ENCODE data around the gene STARD3NL.
"Not testable (repeated sequence)": the region's sequence is repeated elsewhere in the genome, so short reads cannot be mapped to it uniquely, and the experiment has no call there.

DNA sequence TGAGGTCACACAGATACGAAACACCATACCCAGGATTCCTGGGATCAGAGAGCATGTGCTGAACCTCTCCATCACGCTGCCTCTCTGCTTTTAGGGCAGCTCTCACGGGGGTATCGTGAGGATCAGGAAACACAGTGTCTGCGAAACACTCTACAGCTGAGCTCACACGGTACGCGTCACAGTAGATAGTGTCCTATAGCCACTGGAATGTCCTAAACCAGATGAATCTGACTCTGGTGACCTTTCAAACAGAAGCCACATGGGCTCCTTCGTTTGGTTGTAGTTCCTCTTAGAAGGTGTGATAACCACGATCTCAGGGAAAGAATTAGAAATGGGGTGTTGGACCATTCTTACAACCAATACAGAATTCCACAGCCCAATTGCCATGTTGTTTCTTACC, 61.1 kb downstream of the STARD3NL start:
- TF ChIP-seq, protein P1, sequence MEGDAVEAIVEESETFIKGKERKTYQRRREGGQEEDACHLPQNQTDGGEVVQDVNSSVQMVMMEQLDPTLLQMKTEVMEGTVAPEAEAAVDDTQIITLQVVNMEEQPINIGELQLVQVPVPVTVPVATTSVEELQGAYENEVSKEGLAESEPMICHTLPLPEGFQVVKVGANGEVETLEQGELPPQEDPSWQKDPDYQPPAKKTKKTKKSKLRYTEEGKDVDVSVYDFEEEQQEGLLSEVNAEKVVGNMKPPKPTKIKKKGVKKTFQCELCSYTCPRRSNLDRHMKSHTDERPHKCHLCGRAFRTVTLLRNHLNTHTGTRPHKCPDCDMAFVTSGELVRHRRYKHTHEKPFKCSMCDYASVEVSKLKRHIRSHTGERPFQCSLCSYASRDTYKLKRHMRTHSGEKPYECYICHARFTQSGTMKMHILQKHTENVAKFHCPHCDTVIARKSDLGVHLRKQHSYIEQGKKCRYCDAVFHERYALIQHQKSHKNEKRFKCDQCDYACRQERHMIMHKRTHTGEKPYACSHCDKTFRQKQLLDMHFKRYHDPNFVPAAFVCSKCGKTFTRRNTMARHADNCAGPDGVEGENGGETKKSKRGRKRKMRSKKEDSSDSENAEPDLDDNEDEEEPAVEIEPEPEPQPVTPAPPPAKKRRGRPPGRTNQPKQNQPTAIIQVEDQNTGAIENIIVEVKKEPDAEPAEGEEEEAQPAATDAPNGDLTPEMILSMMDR (IDR thresholded peaks at IDR 0.05; ENCODE audit: poor library complexity): not testable (repeated sequence)
- TF ChIP-seq EZH2 (IDR thresholded peaks at IDR 0.05; ENCODE audit: borderline replicate concordance); EZH2phosphoT487 (IDR thresholded peaks at IDR 0.05; ENCODE audit: low read depth, severe bottlenecking, unreplicated experiment): not testable (repeated sequence)

Data from hepatocyte (in vitro differentiated cells).